HCT116 (cell line): ENCODE results near the gene ZDHHC18. TPM values are rescaled to one million over a fixed set of nuclear protein-coding genes. Genes with fewer than 3 reads are reported as not detected.

Experiments used
- ATAC-seq: fragments of 200-7000 bp; cut with Tn5 transposase; 2 replicates; pipeline ENCODE4 v1.9.1; 2020; ENCODE audit warnings: mild to moderate bottlenecking, moderate library complexity
- BruUV-seq: library from RNA; stranded (reverse); fragments of 400-500 nt; replicated peaks from 2 replicates; lab custom pipeline; 2021; lab: Mats Ljungman, UMichigan
- CTCF ChIA-PET: fragments of 300-600 bp; sonication (Branson Sonifier 250); formaldehyde crosslinking; loops from one replicate; lab custom pipeline; 2021; ENCODE audit warnings: antibody characterized with exemption; lab: Charles Lee
- POLR2A ChIA-PET: fragments of 300-600, 350-600 bp; sonication (Branson Sonifier 250); formaldehyde crosslinking; loops from one replicate; lab custom pipeline; 2021; ENCODE audit warnings: antibody characterized with exemption; lab: Charles Lee
- RAD21 ChIA-PET, 2 experiments: fragments of 300-600 bp; sonication (Branson Sonifier 250); formaldehyde crosslinking; loops; one replicate each; lab custom pipeline; 2023; ENCODE audit warnings: low total read pairs in 2 of 2; ENCODE audit not compliant: uncharacterized antibody in 2 of 2, unreplicated experiment in 2 of 2, low non-redundant PET in 1 of 2; lab: Charles Lee
- DNase-seq: peaks from one replicate; pipeline ENCODE4 v3.0.0-alpha.2; 2010; ENCODE audit warnings: low read depth, low spot score
- H2AFZ ChIP-seq: fragments of 200-600 bp; shearing (Covaris generic), sonication (generic); 2 replicates; pipeline ENCODE4 v1.6.1; 2017; ENCODE audit warnings: low read depth, mixed run types, mixed read lengths, antibody characterized with exemption, low read length; ENCODE audit not compliant: poor library complexity, severe bottlenecking
- H3K27ac ChIP-seq: 2 replicates; pipeline ENCODE4 v1.5.1; 2012; ENCODE audit warnings: low read depth, low read length
- H3K27me3 ChIP-seq: fragments of 200-600 bp; sonication (generic); 2 replicates; pipeline ENCODE4 v1.6.1; 2016; ENCODE audit warnings: mixed run types, low read length, mixed read lengths; ENCODE audit not compliant: insufficient read depth
- H3K36me3 ChIP-seq, 2 experiments: fragments of 200-500 bp in 1 of 2; fragments of 200-600 bp in 1 of 2; sonication (Bioruptor generic) in 1 of 2; sonication (generic) in 1 of 2; 2 replicates each; pipeline versions ENCODE4 v1.5.1 to v1.6.1; 2014 to 2016; ENCODE audit warnings: low read length in 2 of 2, inconsistent platforms in 1 of 2, mixed read lengths in 1 of 2, mixed run types in 1 of 2; ENCODE audit not compliant: insufficient read depth in 2 of 2, control insufficient read depth in 1 of 2
- H3K4me1 ChIP-seq, 2 experiments: fragments of 200-600 bp in 1 of 2; sonication (generic) in 1 of 2; 2 replicates each; pipeline versions ENCODE4 v1.5.1 to v1.6.1; 2012 to 2017; ENCODE audit warnings: low read length in 2 of 2, inconsistent platforms in 1 of 2, mild to moderate bottlenecking in 1 of 2, mixed read lengths in 1 of 2, mixed run types in 1 of 2, moderate library complexity in 1 of 2; ENCODE audit not compliant: insufficient read depth in 2 of 2, control insufficient read depth in 1 of 2
- H3K4me2 ChIP-seq: fragments of 200-600 bp; sonication (generic); 2 replicates; pipeline ENCODE4 v1.6.1; 2017; ENCODE audit warnings: mixed run types, low read length, mixed read lengths
- H3K4me3 ChIP-seq, 2 experiments: fragments of 200-600 bp in 1 of 2; sonication (generic) in 1 of 2; replicated peaks in 1 of 2; 2 replicates each; pipeline ENCODE4 v1.5.1; 2011 to 2016; ENCODE audit warnings: low read length in 2 of 2, control low read depth in 1 of 2, low read depth in 1 of 2, mild to moderate bottlenecking in 1 of 2, mixed read lengths in 1 of 2, mixed run types in 1 of 2
- H3K79me2 ChIP-seq: fragments of 200-600 bp; sonication (generic); 2 replicates; pipeline ENCODE4 v1.6.1; 2017; ENCODE audit warnings: mild to moderate bottlenecking, mixed run types, low read length, moderate library complexity, mixed read lengths; ENCODE audit not compliant: insufficient read depth
- H3K9ac ChIP-seq: fragments of 200-600 bp; sonication (generic); 2 replicates; pipeline ENCODE4 v1.6.1; 2016; ENCODE audit warnings: low read length, mixed read lengths
- H3K9me2 ChIP-seq: fragments of 200-600 bp; sonication (generic), shearing (Covaris generic); 2 replicates; pipeline ENCODE4 v1.6.1; 2017; ENCODE audit warnings: mixed run types, mild to moderate bottlenecking, moderate library complexity; ENCODE audit not compliant: insufficient read depth
- H3K9me3 ChIP-seq, 2 experiments: fragments of 200-500 bp in 1 of 2; fragments of 200-600 bp in 1 of 2; sonication (Bioruptor generic) in 1 of 2; sonication (generic) in 1 of 2; 2 replicates each; pipeline ENCODE4 v1.6.1; 2014 to 2017; ENCODE audit warnings: low read length in 2 of 2, mixed read lengths in 2 of 2, inconsistent platforms in 1 of 2, low read depth in 1 of 2, mild to moderate bottlenecking in 1 of 2, mixed run types in 1 of 2, moderate library complexity in 1 of 2; ENCODE audit not compliant: control insufficient read depth in 1 of 2, insufficient read depth in 1 of 2
- H4K20me1 ChIP-seq: fragments of 200-600 bp; sonication (generic), shearing (Covaris generic); 2 replicates; pipeline ENCODE4 v1.6.1; 2017; ENCODE audit warnings: mixed run types, mild to moderate bottlenecking, moderate library complexity; ENCODE audit not compliant: insufficient read depth
- CBX3 ChIP-seq: IDR thresholded peaks from 2 replicates; pipeline ENCODE4 v1.6.1; 2012; ENCODE audit warnings: low read depth
- CTCF ChIP-seq, 3 experiments: fragments of 200-600 bp in 1 of 3; sonication (generic) in 1 of 3; IDR thresholded peaks in 2 of 3; conservative IDR thresholded peaks in 1 of 3; 2 replicates each; pipeline ENCODE4 v1.5.1; 2012 to 2017; ENCODE audit warnings: low read depth in 2 of 3, low read length in 2 of 3, antibody characterized with exemption in 1 of 3, borderline replicate concordance in 1 of 3, control low read depth in 1 of 3, mild to moderate bottlenecking in 1 of 3, mixed read lengths in 1 of 3, mixed run types in 1 of 3, moderate library complexity in 1 of 3; ENCODE audit not compliant: insufficient read depth in 1 of 3
- EZH2phosphoT487 ChIP-seq: fragments of 200-600 bp; IDR thresholded peaks from 2 replicates; pipeline ENCODE4 v1.6.1; 2018; ENCODE audit warnings: antibody characterized with exemption, borderline replicate concordance
- MAX ChIP-seq: IDR thresholded peaks from 2 replicates; pipeline ENCODE4 v1.6.1; 2012
- POLR2A ChIP-seq: IDR thresholded peaks from 2 replicates; pipeline ENCODE4 v1.7.0; 2011; ENCODE audit warnings: borderline replicate concordance; ENCODE audit not compliant: insufficient read depth, insufficient read length; ENCODE audit errors: extremely low read depth
- RAD21 ChIP-seq: IDR thresholded peaks from 2 replicates; pipeline ENCODE4 v1.6.1; 2012; ENCODE audit warnings: low read depth, mild to moderate bottlenecking
- SIN3A ChIP-seq: IDR thresholded peaks from 2 replicates; pipeline ENCODE4 v1.6.1; 2012; ENCODE audit warnings: low read depth
- intact Hi-C: fragments of 100-400 bp; cut with micrococcal nuclease; formaldehyde crosslinking; loops from 2 replicates; pipeline ENCODE4 v1.10.0; 2022
- total RNA-seq: library from RNA; stranded (reverse); gene quantifications from one replicate; pipeline ENCODE4 v1.2.1, GENCODE V29; 2021; ENCODE audit not compliant: unreplicated experiment

Gene ZDHHC18
- total RNA-seq, 1 experiment from 2014 or later, result 24.4 TPM

DNA sequence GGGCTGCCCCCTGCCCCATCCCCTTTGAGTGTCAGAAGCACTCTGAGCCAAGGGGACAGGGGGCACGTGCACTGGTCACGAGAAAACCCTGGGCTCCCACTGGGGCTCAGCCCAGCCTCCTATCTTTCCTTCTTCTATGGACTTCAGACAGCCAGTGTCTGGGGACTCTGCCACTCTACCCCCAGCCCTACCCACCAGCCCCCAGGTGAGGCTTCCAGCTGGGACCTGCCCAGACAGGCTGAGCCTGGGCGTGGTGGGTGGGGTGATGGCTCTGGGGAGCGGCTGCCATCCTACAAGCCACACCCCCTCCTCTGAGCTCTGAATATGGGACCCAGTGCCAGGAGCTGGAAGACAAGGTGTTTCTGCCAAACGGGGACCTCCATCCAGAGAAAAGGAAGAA is 28.4 kb downstream of the ZDHHC18 start (continued):
- no peak for TF ChIP-seq CTCF (IDR thresholded peaks at IDR 0.05 in 2 of 3, conservative IDR thresholded peaks at IDR 0.05 in 1 of 3; ENCODE audit: borderline replicate concordance in 1 of 3, insufficient read depth in 1 of 3, low read depth in 2 of 3, low read length in 2 of 3)
- TF ChIP-seq CBX3, result no peak
- TF ChIP-seq EZH2phosphoT487, result no peak

- no TSS peak for BruUV-seq
- Histone ChIP-seq H3K36me3 (peaks cover 3 to 28% of the 10 kb centered on the region in 2 experiments; a peak in 3 of 4 replicates), H3K27ac (no peak overlapping the region), H4K20me1 (no peaks in the 10 kb centered on the region), H3K4me2 (no peak overlapping the region), H3K9me2 (no peaks in the 10 kb centered on the region), H3K79me2 (no peaks in the 10 kb centered on the region), H3K9ac (no peak overlapping the region), H3K9me3 (no peaks in the 10 kb centered on the region), H2AFZ (no peak overlapping the region), H3K4me1 (peaks cover 25 to 74% of the 10 kb centered on the region in 2 experiments), H3K27me3 (no peaks in the 10 kb centered on the region), H3K4me3 (no peak overlapping the region)
- POLR2A ChIA-PET, result no interaction called here
- CTCF ChIA-PET, result interaction anchor here (1.6 to 2.6 kb wide), 2 partner anchors 10 to 17 kb away, joined by 6 to 8 read pairs; no protein-coding TSS in a partner anchor
- ATAC-seq, result no peak
- no peak for TF ChIP-seq POLR2A
- TF ChIP-seq RAD21, result no peak
- TF ChIP-seq CTCF (IDR thresholded peaks at IDR 0.05 in 2 of 3, conservative IDR thresholded peaks at IDR 0.05 in 1 of 3; ENCODE audit: borderline replicate concordance in 1 of 3, insufficient read depth in 1 of 3, low read depth in 2 of 3, low read length in 2 of 3), result no peak
- no peak for TF ChIP-seq MAX
- TF ChIP-seq SIN3A, result no peak
- intact Hi-C loops, result no loop called here
- DNase-seq, result no peak
- RAD21 ChIA-PET, result no interaction called here
Observed at GRCh38 chr1:26855636-26856035, 29.1 kb downstream of the ZDHHC18 start.
